Small intestine (tissue), 7 donors: ENCODE results near the gene NFATC3. TPM values are rescaled to one million over a fixed set of nuclear protein-coding genes. Genes with fewer than 3 reads are reported as not detected.

Source experiments
- DNase-seq, 2 donors: peaks; one replicate each; pipeline versions ENCODE4 v3.0.0 to v3.0.0-alpha.2; 2013
- FAIRE-seq: peaks from 2 replicates; lab custom pipeline; 2012; peaks lifted over from hg19 to GRCh38; lab: Jason Lieb, UNC
- H3K27ac ChIP-seq, 3 donors: one replicate each; pipeline ENCODE4 v1.5.1; 2013; ENCODE audit warnings: low read length in 2 of 3, mild to moderate bottlenecking in 2 of 3, control low read depth in 1 of 3, inconsistent platforms in 1 of 3, low read depth in 1 of 3, moderate library complexity in 1 of 3
- H3K27me3 ChIP-seq, 3 donors: one replicate each; pipeline ENCODE4 v1.6.1; 2013; ENCODE audit warnings: low read length in 3 of 3, inconsistent platforms in 1 of 3; ENCODE audit not compliant: control insufficient read depth in 3 of 3, insufficient read depth in 3 of 3
- H3K36me3 ChIP-seq, 3 donors: one replicate each; pipeline ENCODE4 v1.6.1; 2013; ENCODE audit warnings: low read length in 3 of 3, inconsistent platforms in 1 of 3, low read depth in 1 of 3, mild to moderate bottlenecking in 1 of 3, moderate library complexity in 1 of 3; ENCODE audit not compliant: control insufficient read depth in 3 of 3, insufficient read depth in 2 of 3
- H3K4me1 ChIP-seq, 3 donors: one replicate each; pipeline ENCODE4 v1.6.1; 2013; ENCODE audit warnings: low read length in 2 of 3, inconsistent platforms in 1 of 3, low read depth in 1 of 3, mild to moderate bottlenecking in 1 of 3, moderate library complexity in 1 of 3; ENCODE audit not compliant: control insufficient read depth in 3 of 3, insufficient read depth in 2 of 3
- H3K4me3 ChIP-seq, 3 donors: one replicate each; pipeline ENCODE4 v1.5.1; 2013; ENCODE audit warnings: low read length in 3 of 3, control low read depth in 1 of 3, inconsistent platforms in 1 of 3, low read depth in 1 of 3, mild to moderate bottlenecking in 1 of 3, moderate library complexity in 1 of 3
- H3K9me3 ChIP-seq, 2 donors: one replicate each; pipeline ENCODE4 v1.6.1; 2013; ENCODE audit warnings: low read depth in 1 of 2, low read length in 1 of 2; ENCODE audit not compliant: control insufficient read depth in 2 of 2, insufficient read depth in 1 of 2
- WGBS, 3 donors: extraction: QIAGEN DNeasy Blood & Tissue Kit; methylation state at CpG; one replicate each; pipeline ENCODE4 v1.1.7; 2013; 5-methylcytosine and 5-hydroxymethylcytosine counted together
- polyA plus RNA-seq, 4 donors: library from polyadenylated mRNA; stranded (reverse) in 3 of 4; unstranded in 1 of 4; fragments of 200-250 nt in 3 of 4; fragments of 120-200 nt in 1 of 4; gene quantifications; one replicate each; pipeline versions ENCODE4 v1.2.1 to v1.2.3, GENCODE V29; 2013
- donor health status: healthy with polysubstance abuse.
- donor health status: control.
- donor health status: control.
- donor health status: Bipolar disorder and iron deficiency.
- donor health status: healthy.

The NFATC3 gene
- polyA plus RNA-seq, 4 donors, result 10.8 to 26.8 (median 13.7) TPM

- FAIRE-seq (no peak), DNase-seq (no peak)
- no peaks in the 10 kb centered on the region for H3K27me3 ChIP-seq
- no peaks in the 10 kb centered on the region for H3K4me1 ChIP-seq
- H3K9me3 ChIP-seq, result no peaks in the 10 kb centered on the region
- 80 to 93% (median 82%) methylated on average over 3 of the region's 3 CpGs for WGBS, 3 donors
- peak overlapping the region in 1 of 3 donors; percentile 32 for H3K27ac ChIP-seq
- peaks cover 4 to 37% (median 11%) of the 10 kb centered on the region in 3 donors for H3K36me3 ChIP-seq
- H3K4me3 ChIP-seq, result no peak overlapping the region
Measured at GRCh38 chr16:68194251-68194650, 109.1 kb downstream of the NFATC3 start.

DNA sequence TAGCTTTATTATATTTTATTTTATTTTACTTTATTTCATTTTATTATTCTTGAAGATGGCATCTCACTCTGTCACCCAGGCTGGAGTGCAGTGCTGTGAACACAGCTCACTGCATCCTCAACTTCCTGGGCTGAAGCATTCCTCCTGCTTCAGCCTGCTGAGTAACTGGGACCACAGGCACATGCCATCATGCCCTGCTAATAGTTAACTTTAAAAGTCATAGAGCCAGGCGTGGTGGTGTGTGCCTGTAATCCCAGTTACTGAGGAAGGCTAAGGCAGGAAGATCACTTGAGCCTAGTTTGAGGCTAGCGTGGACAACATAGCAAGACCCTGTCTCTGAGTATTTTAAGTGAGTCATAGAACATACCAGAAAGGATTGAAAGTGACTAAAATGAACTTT lies 112.1 kb downstream of the NFATC3 start:
- no peaks in the 10 kb centered on the region for H3K27me3 ChIP-seq
- no peak overlapping the region for H3K4me3 ChIP-seq
- no peaks in the 10 kb centered on the region for H3K4me1 ChIP-seq
- peaks cover 0 to 27% (median 7%) of the 10 kb centered on the region in 3 donors for H3K36me3 ChIP-seq
- no peak for FAIRE-seq
- H3K27ac ChIP-seq, result no peak overlapping the region
- no peak for DNase-seq
- 83 to 94% (median 92%) methylated on average over 2 of the region's 2 CpGs for WGBS, 3 donors
- no peaks in the 10 kb centered on the region for H3K9me3 ChIP-seq

GRCh38 chr16:68200088-68200783 lies 115.1 kb downstream of the NFATC3 start:
- Histone ChIP-seq H3K4me1 (no peaks in the 10 kb centered on the region), H3K27ac (no peak overlapping the region), H3K36me3 (peaks cover 0 to 26% (median 2%) of the 10 kb centered on the region in 3 donors), H3K4me3 (no peak overlapping the region), H3K27me3 (no peaks in the 10 kb centered on the region), H3K9me3 (no peaks in the 10 kb centered on the region)
- FAIRE-seq (no peak), DNase-seq (peak in 1 of 2 donors; percentile 6)
- WGBS, 3 donors, result 47 to 49% (median 47%) methylated on average over 3 of the region's 3 CpGs

DNA sequence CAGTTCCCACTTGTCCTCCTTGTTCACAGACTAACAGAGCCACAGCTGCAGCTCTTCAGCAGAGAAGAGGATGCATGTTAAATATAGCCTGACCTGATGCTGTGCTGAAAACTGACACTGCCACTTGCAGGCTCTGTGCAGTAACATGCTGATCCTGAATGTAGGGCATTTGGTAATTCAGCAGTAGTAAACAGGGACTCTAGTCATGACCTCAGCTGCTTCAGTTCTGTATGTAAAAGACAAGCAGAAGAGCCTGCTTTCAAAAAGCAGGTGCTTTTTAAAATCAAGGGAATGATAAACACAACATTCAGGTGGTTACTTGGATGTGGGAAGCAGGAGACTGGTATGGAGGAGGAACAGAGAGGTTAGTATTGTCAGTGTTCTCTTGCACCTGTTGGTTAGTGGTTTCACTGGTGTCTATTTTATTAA lies 116.9 kb downstream of the NFATC3 start:
- FAIRE-seq (no peak), DNase-seq (no peak)
- Histone ChIP-seq H3K27ac (peak overlapping the region in 1 of 3 donors; percentile 11), H3K4me1 (no peaks in the 10 kb centered on the region), H3K4me3 (no peak overlapping the region), H3K27me3 (no peaks in the 10 kb centered on the region), H3K9me3 (no peaks in the 10 kb centered on the region), H3K36me3 (peaks cover 0 to 23% (median 2%) of the 10 kb centered on the region in 3 donors)

- Histone ChIP-seq H3K36me3 (peaks cover 0 to 19% (median 2%) of the 10 kb centered on the region in 3 donors), H3K27me3 (no peaks in the 10 kb centered on the region), H3K27ac (no peak overlapping the region), H3K4me3 (no peak overlapping the region), H3K4me1 (no peaks in the 10 kb centered on the region), H3K9me3 (no peaks in the 10 kb centered on the region)
- DNase-seq, result no peak
- FAIRE-seq, result no peak
- 88 to 92% (median 89%) methylated on average over 2 of the region's 2 CpGs for WGBS, 3 donors
Measured at GRCh38 chr16:68206245-68206644, 121.1 kb downstream of the NFATC3 start.

- Histone ChIP-seq H3K27me3 (no peaks in the 10 kb centered on the region), H3K36me3 (peaks cover 0 to 9% (median 3%) of the 10 kb centered on the region in 3 donors), H3K27ac (no peak overlapping the region), H3K4me1 (no peaks in the 10 kb centered on the region), H3K9me3 (no peaks in the 10 kb centered on the region), H3K4me3 (no peak overlapping the region)
- no peak for FAIRE-seq
- WGBS, 3 donors, result 82 to 93% (median 91%) methylated on average over 3 of the region's 3 CpGs
- no peak for DNase-seq
Measured at GRCh38 chr16:68214726-68215125, 129.6 kb downstream of the NFATC3 start.

GRCh38 chr16:68215302-68215701 lies 130.1 kb downstream of the NFATC3 start:
- no peaks in the 10 kb centered on the region for H3K9me3 ChIP-seq
- H3K4me3 ChIP-seq, result no peak overlapping the region
- H3K36me3 ChIP-seq, result peaks cover 0 to 13% (median 3%) of the 10 kb centered on the region in 3 donors
- H3K27ac ChIP-seq, result no peak overlapping the region
- H3K27me3 ChIP-seq, result no peaks in the 10 kb centered on the region
- DNase-seq (no peak), FAIRE-seq (no peak)
- 91 to 94% (median 94%) methylated on average over 1 of the region's 1 CpG for WGBS, 3 donors
- no peaks in the 10 kb centered on the region for H3K4me1 ChIP-seq

GRCh38 chr16:68216240-68216639 lies 131.1 kb downstream of the NFATC3 start:
- H3K36me3 ChIP-seq, result peaks cover 2 to 16% (median 6%) of the 10 kb centered on the region in 3 donors
- WGBS, 3 donors, result 87 to 96% (median 95%) methylated on average over 3 of the region's 3 CpGs
- DNase-seq (no peak), FAIRE-seq (no peak)
- no peaks in the 10 kb centered on the region for H3K4me1 ChIP-seq
- H3K4me3 ChIP-seq, result no peak overlapping the region
- no peaks in the 10 kb centered on the region for H3K27me3 ChIP-seq
- H3K9me3 ChIP-seq, result no peaks in the 10 kb centered on the region
- H3K27ac ChIP-seq, result no peak overlapping the region
